Panc1 (cell line): ENCODE results near the gene MXD3.

Source experiments
- CTCF ChIP-seq: fragments of 450-650 bp; IDR thresholded peaks from 2 replicates; pipeline ENCODE4 v1.5.1; 2017; ENCODE audit warnings: mild to moderate bottlenecking
- SIN3A ChIP-seq: IDR thresholded peaks from 2 replicates; pipeline ENCODE4 v1.6.1; 2012; ENCODE audit warnings: low read depth, mild to moderate bottlenecking, low read length, moderate library complexity, borderline replicate concordance; ENCODE audit not compliant: insufficient read depth
- TF ChIP-seq, protein P1 (sequence below), 2 experiments: IDR thresholded peaks; 2 replicates each; pipeline ENCODE4 v1.6.1; 2011 to 2012; ENCODE audit warnings: low read depth in 2 of 2, control low read depth in 1 of 2, low read length in 1 of 2, mild to moderate bottlenecking in 1 of 2, moderate library complexity in 1 of 2; ENCODE audit not compliant: insufficient read depth in 1 of 2

GRCh38 chr5:177303925-177304391 lies 7.7 kb downstream of the MXD3 start:
- TF ChIP-seq, protein P1, sequence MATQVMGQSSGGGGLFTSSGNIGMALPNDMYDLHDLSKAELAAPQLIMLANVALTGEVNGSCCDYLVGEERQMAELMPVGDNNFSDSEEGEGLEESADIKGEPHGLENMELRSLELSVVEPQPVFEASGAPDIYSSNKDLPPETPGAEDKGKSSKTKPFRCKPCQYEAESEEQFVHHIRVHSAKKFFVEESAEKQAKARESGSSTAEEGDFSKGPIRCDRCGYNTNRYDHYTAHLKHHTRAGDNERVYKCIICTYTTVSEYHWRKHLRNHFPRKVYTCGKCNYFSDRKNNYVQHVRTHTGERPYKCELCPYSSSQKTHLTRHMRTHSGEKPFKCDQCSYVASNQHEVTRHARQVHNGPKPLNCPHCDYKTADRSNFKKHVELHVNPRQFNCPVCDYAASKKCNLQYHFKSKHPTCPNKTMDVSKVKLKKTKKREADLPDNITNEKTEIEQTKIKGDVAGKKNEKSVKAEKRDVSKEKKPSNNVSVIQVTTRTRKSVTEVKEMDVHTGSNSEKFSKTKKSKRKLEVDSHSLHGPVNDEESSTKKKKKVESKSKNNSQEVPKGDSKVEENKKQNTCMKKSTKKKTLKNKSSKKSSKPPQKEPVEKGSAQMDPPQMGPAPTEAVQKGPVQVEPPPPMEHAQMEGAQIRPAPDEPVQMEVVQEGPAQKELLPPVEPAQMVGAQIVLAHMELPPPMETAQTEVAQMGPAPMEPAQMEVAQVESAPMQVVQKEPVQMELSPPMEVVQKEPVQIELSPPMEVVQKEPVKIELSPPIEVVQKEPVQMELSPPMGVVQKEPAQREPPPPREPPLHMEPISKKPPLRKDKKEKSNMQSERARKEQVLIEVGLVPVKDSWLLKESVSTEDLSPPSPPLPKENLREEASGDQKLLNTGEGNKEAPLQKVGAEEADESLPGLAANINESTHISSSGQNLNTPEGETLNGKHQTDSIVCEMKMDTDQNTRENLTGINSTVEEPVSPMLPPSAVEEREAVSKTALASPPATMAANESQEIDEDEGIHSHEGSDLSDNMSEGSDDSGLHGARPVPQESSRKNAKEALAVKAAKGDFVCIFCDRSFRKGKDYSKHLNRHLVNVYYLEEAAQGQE (IDR thresholded peaks at IDR 0.05; ENCODE audit: insufficient read depth in 1 of 2, low read depth in 2 of 2, low read length in 1 of 2) = no peak
- no peak for TF ChIP-seq CTCF
- no peak for TF ChIP-seq SIN3A
